GM19193 (cell line): ENCODE measurements around the gene EN2.

Experiments
- POLR2A ChIP-seq: IDR thresholded peaks from 4 replicates; pipeline ENCODE4 v1.6.1; 2011; ENCODE audit not compliant: insufficient read depth, insufficient read length; ENCODE audit errors: extremely low read depth

Gene EN2

GRCh38 chr7:155510975-155511701 lies 53.2 kb downstream of the EN2 start:
- no peak for TF ChIP-seq POLR2A

- no peak for TF ChIP-seq POLR2A
Measured at GRCh38 chr7:155511702-155511996, 53.7 kb downstream of the EN2 start.

GRCh38 chr7:155512246-155512887 lies 54.4 kb downstream of the EN2 start:
- TF ChIP-seq POLR2A, result no peak

- TF ChIP-seq POLR2A, result no peak
Measured at GRCh38 chr7:155513543-155514285, 55.8 kb downstream of the EN2 start.

- no peak for TF ChIP-seq POLR2A
Measured at GRCh38 chr7:155514296-155514695, 56.4 kb downstream of the EN2 start.
